NCI-H1694 (cell line): ENCODE data around the gene COPRS.

Experiments
- DNase-seq: peaks from one replicate; lab custom pipeline; 2025; lab: John Stamatoyannopoulos, UW

COPRS gene

DNA sequence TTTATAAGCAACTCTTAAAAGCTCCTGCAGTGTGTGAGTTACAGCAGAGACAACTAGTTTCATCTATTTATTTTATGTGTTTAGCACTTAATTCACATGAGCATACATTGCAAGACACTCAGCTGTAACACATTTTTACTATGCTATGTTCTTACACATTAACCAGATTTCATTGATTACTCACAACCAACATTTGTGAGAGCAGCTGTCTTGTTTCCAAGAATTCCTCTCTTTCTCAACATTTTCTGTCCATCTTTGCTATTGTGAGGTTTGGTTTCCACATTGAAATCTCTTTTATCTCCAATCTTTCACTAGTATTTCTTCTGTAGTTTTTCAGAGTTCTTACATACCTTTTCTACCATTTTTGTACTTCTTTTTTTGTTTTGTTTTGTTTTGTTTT, 51.2 kb downstream of the COPRS start:
- DNase-seq, result no peak

DNA sequence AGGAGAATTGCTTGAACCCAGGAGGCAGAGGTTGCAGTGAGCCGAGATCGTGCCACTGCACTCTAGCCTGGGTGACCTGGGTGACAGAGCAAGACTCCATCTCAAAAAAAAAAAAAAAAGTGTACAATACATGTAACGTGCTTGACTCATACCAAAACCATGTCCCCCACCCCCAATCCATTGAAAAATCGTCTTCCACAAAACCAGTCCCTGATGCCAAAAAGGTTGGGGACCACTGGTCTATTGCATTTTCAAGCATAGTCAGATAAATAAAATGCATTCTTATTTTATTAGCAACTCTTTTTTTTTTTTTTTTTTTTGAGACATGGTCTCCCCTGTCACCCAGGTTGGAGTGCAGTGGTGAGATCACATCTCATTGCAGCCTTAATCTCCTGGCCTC, 52.1 kb downstream of the COPRS start:
- DNase-seq, result no peak

DNA sequence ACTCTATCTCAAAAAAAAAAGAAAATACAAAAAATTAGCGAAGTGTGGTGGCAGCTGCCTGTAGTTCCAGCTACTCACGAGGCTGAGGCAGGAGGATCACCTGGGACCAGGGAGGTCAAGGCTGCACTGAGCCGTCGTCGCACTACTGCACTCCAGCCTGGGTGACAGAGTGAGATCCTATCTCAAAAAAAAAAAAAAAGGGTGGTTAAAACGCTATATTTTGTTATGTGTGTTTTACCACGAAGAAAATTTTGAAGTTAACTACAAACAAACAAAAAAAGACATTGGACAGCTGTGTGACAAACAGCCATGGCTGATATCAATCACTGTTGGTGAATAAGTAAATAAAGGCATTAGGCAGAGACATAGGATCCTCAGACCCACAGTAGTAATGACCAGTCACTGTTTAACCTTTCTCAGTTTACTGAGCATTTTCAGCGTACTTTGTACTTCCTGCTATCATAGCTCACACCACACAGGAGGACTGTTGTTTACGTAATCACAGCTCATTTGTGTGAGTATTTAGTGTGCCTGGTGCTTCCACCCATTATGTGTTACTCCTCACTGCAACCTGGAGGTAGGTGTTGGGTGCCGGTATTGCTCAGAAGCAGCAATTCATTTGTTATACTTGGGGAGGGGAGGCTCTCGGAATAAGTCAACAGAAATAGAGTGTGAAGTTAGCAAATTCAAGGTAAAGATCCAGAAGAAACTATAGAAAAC, 55.4 kb downstream of the COPRS start:
- DNase-seq, result no peak

DNA sequence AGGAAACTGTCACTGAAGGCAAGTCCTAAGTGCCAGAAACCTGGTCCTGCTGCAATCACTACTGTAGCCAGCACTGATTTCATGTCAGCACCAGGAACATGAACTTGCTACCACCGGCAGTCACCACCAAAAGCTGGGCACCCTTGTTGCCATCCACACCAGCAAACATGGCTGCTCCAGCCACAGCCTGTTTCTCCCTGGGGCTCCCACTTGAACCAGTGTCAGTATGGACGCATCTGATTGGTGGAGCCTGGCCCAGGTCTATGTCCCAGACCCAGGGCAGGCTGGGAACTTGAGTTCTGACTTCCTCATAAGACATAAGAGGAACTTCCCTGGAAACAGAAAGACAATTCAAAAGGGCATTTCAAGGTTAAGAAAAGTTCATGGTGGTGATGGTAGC, 56.5 kb downstream of the COPRS start:
- no peak for DNase-seq
